GM12873 (cell line): Measurements from ENCODE around the gene MPG.

ENCODE experiments used
- CTCF ChIP-seq: IDR thresholded peaks from 2 replicates; pipeline ENCODE4 v1.5.1; 2012; ENCODE audit warnings: low read depth, mild to moderate bottlenecking, moderate library complexity, low read length, control low read depth; ENCODE audit not compliant: insufficient read depth; ENCODE audit errors: missing control alignments

The MPG gene

GRCh38 chr16:74747-75334 lies 3.2 kb upstream of the MPG start:
- TF ChIP-seq CTCF = no peak

GRCh38 chr16:75580-76501 lies 2.2 kb upstream of the MPG start:
- no peak for TF ChIP-seq CTCF

GRCh38 chr16:76535-77272 lies 1.3 kb upstream of the MPG start:
- TF ChIP-seq CTCF = no peak

- peak; percentile 3 for TF ChIP-seq CTCF
These were observed 685 bp upstream of the MPG start for GRCh38 chr16:77273-77806.

GRCh38 chr16:78444-79150 lies 572 bp downstream of the MPG start:
- TF ChIP-seq CTCF = no peak

- TF ChIP-seq CTCF = no peak
These were observed 1.4 kb downstream of the MPG start for GRCh38 chr16:79151-80054.
